Measurements from ENCODE around the gene ARHGEF16.

ARHGEF16 gene

GRCh38 chr1:3433076-3433475 lies 21.4 kb upstream of the ARHGEF16 start:
- ChIA-PET POLR2A (no interaction called here), CTCF (interaction anchor here (1.4 kb wide), 1 partner anchor 9 kb away, joined by 3 read pairs; no protein-coding TSS in a partner anchor)
- DNase-seq (ENCODE audit: low read depth, low spot score): no peak

GRCh38 chr1:3433596-3434320 lies 20.7 kb upstream of the ARHGEF16 start:
- DNase-seq (ENCODE audit: low read depth, low spot score): no peak
- CTCF ChIA-PET: no interaction called here
- no peak overlapping the region for H3K4me3 ChIP-seq (ENCODE audit: low read depth, low read length)
- POLR2A ChIA-PET: no interaction called here
- TF ChIP-seq CTCF (IDR thresholded peaks at IDR 0.05; ENCODE audit: insufficient read depth, low read length, missing control alignments): no peak

More at GRCh38 chr1:3433076-3433475, 21.4 kb upstream of the ARHGEF16 start:
- H3K4me3 ChIP-seq (ENCODE audit: low read depth, low read length): no peak overlapping the region
- TF ChIP-seq CTCF (IDR thresholded peaks at IDR 0.05; ENCODE audit: insufficient read depth, low read length, missing control alignments): no peak

- TF ChIP-seq CTCF (IDR thresholded peaks at IDR 0.05; ENCODE audit: insufficient read depth, low read length, missing control alignments): no peak
- no peak for DNase-seq (ENCODE audit: low read depth, low spot score)
- CTCF ChIA-PET: no interaction called here
- POLR2A ChIA-PET: no interaction called here
- H3K4me3 ChIP-seq (ENCODE audit: low read depth, low read length): no peak overlapping the region
Measured at GRCh38 chr1:3434406-3435110, 19.9 kb upstream of the ARHGEF16 start.

- no peak for TF ChIP-seq CTCF (IDR thresholded peaks at IDR 0.05; ENCODE audit: insufficient read depth, low read length, missing control alignments)
- ChIA-PET CTCF (no interaction called here), POLR2A (no interaction called here)
- no peak overlapping the region for H3K4me3 ChIP-seq (ENCODE audit: low read depth, low read length)
- DNase-seq (ENCODE audit: low read depth, low spot score): no peak
Measured at GRCh38 chr1:3435666-3436065, 18.8 kb upstream of the ARHGEF16 start.

GRCh38 chr1:3436451-3436850 lies 18.0 kb upstream of the ARHGEF16 start:
- no peak for TF ChIP-seq CTCF (IDR thresholded peaks at IDR 0.05; ENCODE audit: insufficient read depth, low read length, missing control alignments)
- CTCF ChIA-PET: no interaction called here
- H3K4me3 ChIP-seq (ENCODE audit: low read depth, low read length): no peak overlapping the region
- no peak for DNase-seq (ENCODE audit: low read depth, low spot score)
- POLR2A ChIA-PET: no interaction called here

- TF ChIP-seq CTCF (IDR thresholded peaks at IDR 0.05; ENCODE audit: insufficient read depth, low read length, missing control alignments): no peak
- ChIA-PET POLR2A (no interaction called here), CTCF (no interaction called here)
- H3K4me3 ChIP-seq (ENCODE audit: low read depth, low read length): no peak overlapping the region
- no peak for DNase-seq (ENCODE audit: low read depth, low spot score)
Measured at GRCh38 chr1:3436901-3437300, 17.6 kb upstream of the ARHGEF16 start.
